HCT116 (cell line): ENCODE results near the gene SIN3A. TPM values are rescaled to one million over a fixed set of nuclear protein-coding genes. Genes with fewer than 3 reads are reported as not detected.

Experiments
- ATAC-seq: fragments of 200-7000 bp; cut with Tn5 transposase; 2 replicates; pipeline ENCODE4 v1.9.1; 2020; ENCODE audit warnings: mild to moderate bottlenecking, moderate library complexity
- BruUV-seq: library from RNA; stranded (reverse); fragments of 400-500 nt; replicated peaks from 2 replicates; lab custom pipeline; 2021; lab: Mats Ljungman, UMichigan
- CTCF ChIA-PET: fragments of 300-600 bp; sonication (Branson Sonifier 250); formaldehyde crosslinking; loops from one replicate; lab custom pipeline; 2021; ENCODE audit warnings: antibody characterized with exemption; lab: Charles Lee
- POLR2A ChIA-PET: fragments of 300-600, 350-600 bp; sonication (Branson Sonifier 250); formaldehyde crosslinking; loops from one replicate; lab custom pipeline; 2021; ENCODE audit warnings: antibody characterized with exemption; lab: Charles Lee
- RAD21 ChIA-PET, 2 experiments: fragments of 300-600 bp; sonication (Branson Sonifier 250); formaldehyde crosslinking; loops; one replicate each; lab custom pipeline; 2023; ENCODE audit warnings: low total read pairs in 2 of 2; ENCODE audit not compliant: uncharacterized antibody in 2 of 2, unreplicated experiment in 2 of 2, low non-redundant PET in 1 of 2; lab: Charles Lee
- DNase-seq: peaks from one replicate; pipeline ENCODE4 v3.0.0-alpha.2; 2010; ENCODE audit warnings: low read depth, low spot score
- H2AFZ ChIP-seq: fragments of 200-600 bp; shearing (Covaris generic), sonication (generic); 2 replicates; pipeline ENCODE4 v1.6.1; 2017; ENCODE audit warnings: low read depth, mixed run types, mixed read lengths, antibody characterized with exemption, low read length; ENCODE audit not compliant: poor library complexity, severe bottlenecking
- H3K27ac ChIP-seq: 2 replicates; pipeline ENCODE4 v1.5.1; 2012; ENCODE audit warnings: low read depth, low read length
- H3K27me3 ChIP-seq: fragments of 200-600 bp; sonication (generic); 2 replicates; pipeline ENCODE4 v1.6.1; 2016; ENCODE audit warnings: mixed run types, low read length, mixed read lengths; ENCODE audit not compliant: insufficient read depth
- H3K36me3 ChIP-seq, 2 experiments: fragments of 200-500 bp in 1 of 2; fragments of 200-600 bp in 1 of 2; sonication (Bioruptor generic) in 1 of 2; sonication (generic) in 1 of 2; 2 replicates each; pipeline versions ENCODE4 v1.5.1 to v1.6.1; 2014 to 2016; ENCODE audit warnings: low read length in 2 of 2, inconsistent platforms in 1 of 2, mixed read lengths in 1 of 2, mixed run types in 1 of 2; ENCODE audit not compliant: insufficient read depth in 2 of 2, control insufficient read depth in 1 of 2
- H3K4me1 ChIP-seq, 2 experiments: fragments of 200-600 bp in 1 of 2; sonication (generic) in 1 of 2; 2 replicates each; pipeline versions ENCODE4 v1.5.1 to v1.6.1; 2012 to 2017; ENCODE audit warnings: low read length in 2 of 2, inconsistent platforms in 1 of 2, mild to moderate bottlenecking in 1 of 2, mixed read lengths in 1 of 2, mixed run types in 1 of 2, moderate library complexity in 1 of 2; ENCODE audit not compliant: insufficient read depth in 2 of 2, control insufficient read depth in 1 of 2
- H3K4me2 ChIP-seq: fragments of 200-600 bp; sonication (generic); 2 replicates; pipeline ENCODE4 v1.6.1; 2017; ENCODE audit warnings: mixed run types, low read length, mixed read lengths
- H3K4me3 ChIP-seq, 2 experiments: fragments of 200-600 bp in 1 of 2; sonication (generic) in 1 of 2; replicated peaks in 1 of 2; 2 replicates each; pipeline ENCODE4 v1.5.1; 2011 to 2016; ENCODE audit warnings: low read length in 2 of 2, control low read depth in 1 of 2, low read depth in 1 of 2, mild to moderate bottlenecking in 1 of 2, mixed read lengths in 1 of 2, mixed run types in 1 of 2
- H3K79me2 ChIP-seq: fragments of 200-600 bp; sonication (generic); 2 replicates; pipeline ENCODE4 v1.6.1; 2017; ENCODE audit warnings: mild to moderate bottlenecking, mixed run types, low read length, moderate library complexity, mixed read lengths; ENCODE audit not compliant: insufficient read depth
- H3K9ac ChIP-seq: fragments of 200-600 bp; sonication (generic); 2 replicates; pipeline ENCODE4 v1.6.1; 2016; ENCODE audit warnings: low read length, mixed read lengths
- H3K9me2 ChIP-seq: fragments of 200-600 bp; sonication (generic), shearing (Covaris generic); 2 replicates; pipeline ENCODE4 v1.6.1; 2017; ENCODE audit warnings: mixed run types, mild to moderate bottlenecking, moderate library complexity; ENCODE audit not compliant: insufficient read depth
- H3K9me3 ChIP-seq, 2 experiments: fragments of 200-500 bp in 1 of 2; fragments of 200-600 bp in 1 of 2; sonication (Bioruptor generic) in 1 of 2; sonication (generic) in 1 of 2; 2 replicates each; pipeline ENCODE4 v1.6.1; 2014 to 2017; ENCODE audit warnings: low read length in 2 of 2, mixed read lengths in 2 of 2, inconsistent platforms in 1 of 2, low read depth in 1 of 2, mild to moderate bottlenecking in 1 of 2, mixed run types in 1 of 2, moderate library complexity in 1 of 2; ENCODE audit not compliant: control insufficient read depth in 1 of 2, insufficient read depth in 1 of 2
- H4K20me1 ChIP-seq: fragments of 200-600 bp; sonication (generic), shearing (Covaris generic); 2 replicates; pipeline ENCODE4 v1.6.1; 2017; ENCODE audit warnings: mixed run types, mild to moderate bottlenecking, moderate library complexity; ENCODE audit not compliant: insufficient read depth
- CBX3 ChIP-seq: IDR thresholded peaks from 2 replicates; pipeline ENCODE4 v1.6.1; 2012; ENCODE audit warnings: low read depth
- CTCF ChIP-seq, 3 experiments: fragments of 200-600 bp in 1 of 3; sonication (generic) in 1 of 3; IDR thresholded peaks in 2 of 3; conservative IDR thresholded peaks in 1 of 3; 2 replicates each; pipeline ENCODE4 v1.5.1; 2012 to 2017; ENCODE audit warnings: low read depth in 2 of 3, low read length in 2 of 3, antibody characterized with exemption in 1 of 3, borderline replicate concordance in 1 of 3, control low read depth in 1 of 3, mild to moderate bottlenecking in 1 of 3, mixed read lengths in 1 of 3, mixed run types in 1 of 3, moderate library complexity in 1 of 3; ENCODE audit not compliant: insufficient read depth in 1 of 3
- EGR1 ChIP-seq: IDR thresholded peaks from 2 replicates; pipeline ENCODE4 v1.6.1; 2012; ENCODE audit warnings: low read depth
- EZH2phosphoT487 ChIP-seq: fragments of 200-600 bp; IDR thresholded peaks from 2 replicates; pipeline ENCODE4 v1.6.1; 2018; ENCODE audit warnings: antibody characterized with exemption, borderline replicate concordance
- POLR2AphosphoS5 ChIP-seq: IDR thresholded peaks from 2 replicates; pipeline ENCODE4 v1.6.1; 2011; ENCODE audit warnings: mild to moderate bottlenecking, low read depth, low read length, moderate library complexity
- SP1 ChIP-seq: IDR thresholded peaks from 2 replicates; pipeline ENCODE4 v1.6.1; 2012; ENCODE audit warnings: low read depth
- SRF ChIP-seq: IDR thresholded peaks from 2 replicates; pipeline ENCODE4 v1.6.1; 2012; ENCODE audit warnings: low read depth
- TCF7L2 ChIP-seq: IDR thresholded peaks from 2 replicates; pipeline ENCODE4 v1.7.0; 2011; ENCODE audit warnings: borderline replicate concordance, inconsistent platforms; ENCODE audit not compliant: insufficient read depth, insufficient read length; ENCODE audit errors: extremely low read depth
- ZNF274 ChIP-seq: fragments of 200-500 bp; sonication (Bioruptor generic); IDR thresholded peaks from 2 replicates; pipeline ENCODE4 v1.6.1; 2014; ENCODE audit warnings: mild to moderate bottlenecking, low read depth, low read length, inconsistent platforms
- intact Hi-C: fragments of 100-400 bp; cut with micrococcal nuclease; formaldehyde crosslinking; loops from 2 replicates; pipeline ENCODE4 v1.10.0; 2022
- total RNA-seq: library from RNA; stranded (reverse); gene quantifications from one replicate; pipeline ENCODE4 v1.2.1, GENCODE V29; 2021; ENCODE audit not compliant: unreplicated experiment

SIN3A gene
- total RNA-seq, 1 experiment from 2014 or later = 70.1 TPM

- TF ChIP-seq POLR2AphosphoS5 (peak; percentile 36), TCF7L2 (peak; percentile 54), EGR1 (no peak)
- intact Hi-C loops = loop anchor here (1.0 to 5.0 kb wide), 2 partner anchors 127 to 190 kb away; partner anchors contain the start of genes IMP3 and PTPN9
- H3K36me3 ChIP-seq = no peaks in the 10 kb centered on the region; a peak in 1 of 4 replicates
- peak overlapping the region; percentile 86 for H3K9ac ChIP-seq
- H3K4me3 ChIP-seq = peak overlapping the region; percentile 85 to 88
- no peaks in the 10 kb centered on the region for H3K27me3 ChIP-seq
- no peaks in the 10 kb centered on the region for H3K9me2 ChIP-seq
- H2AFZ ChIP-seq = no peak overlapping the region
- H3K9me3 ChIP-seq = no peaks in the 10 kb centered on the region
- H3K27ac ChIP-seq = peak overlapping the region; percentile 57
- BruUV-seq = no TSS peak
- peaks cover 10% of the 10 kb centered on the region; the same call in 1 of the 2 replicates for H4K20me1 ChIP-seq
- peak overlapping the region; percentile 98 for H3K4me2 ChIP-seq
- H3K79me2 ChIP-seq = peaks cover 72% of the 10 kb centered on the region
- POLR2A ChIA-PET = interaction anchor here (1.0 to 2.0 kb wide), 5 partner anchors 14 to 262 kb away, joined by 3 to 17 read pairs (median 5); partner anchors contain the start of genes CSPG4, IMP3 and SNX33
- RAD21 ChIA-PET = no interaction called here
- CTCF ChIA-PET = interaction anchor here (1.8 to 5.4 kb wide), 3 partner anchors 82 to 197 kb away, joined by 5 to 34 read pairs (median 11); partner anchors contain the start of genes IMP3, MAN2C1 and SNX33
- ATAC-seq (peak; percentile 49), DNase-seq (peak; percentile 92)
- H3K4me1 ChIP-seq = peaks cover 6 to 30% of the 10 kb centered on the region in 2 experiments
These were observed 936 bp downstream of the SIN3A start for GRCh38 chr15:75450307-75451201.

GRCh38 chr15:75449585-75450306 lies 1.7 kb downstream of the SIN3A start:
- ATAC-seq (no peak), DNase-seq (no peak)
- peak overlapping the region; percentile 86 for H3K9ac ChIP-seq
- intact Hi-C loops = loop anchor here (5.0 kb wide), 1 partner anchor 128 kb away; the partner anchor contains the start of gene PTPN9
- no peaks in the 10 kb centered on the region for H3K9me3 ChIP-seq
- TF ChIP-seq ZNF274 (no peak), SRF (no peak), EZH2phosphoT487 (no peak), POLR2AphosphoS5 (no peak), CBX3 (no peak), CTCF (IDR thresholded peaks at IDR 0.05 in 2 of 3, conservative IDR thresholded peaks at IDR 0.05 in 1 of 3; ENCODE audit: borderline replicate concordance in 1 of 3, insufficient read depth in 1 of 3, low read depth in 2 of 3, low read length in 2 of 3) (no peak), SP1 (no peak)
- H3K4me2 ChIP-seq = peak overlapping the region; percentile 98
- H3K4me1 ChIP-seq = peaks cover 6 to 30% of the 10 kb centered on the region in 2 experiments
- H3K4me3 ChIP-seq = peak overlapping the region; percentile 85 to 88
- POLR2A ChIA-PET = no interaction called here
- peaks cover 10% of the 10 kb centered on the region; the same call in 1 of the 2 replicates for H4K20me1 ChIP-seq
- no peaks in the 10 kb centered on the region for H3K27me3 ChIP-seq
- CTCF ChIA-PET = interaction anchor here (2.1 to 5.4 kb wide), 2 partner anchors 82 to 190 kb away, joined by 11 to 34 read pairs; partner anchors contain the start of genes IMP3 and MAN2C1
- RAD21 ChIA-PET = no interaction called here
- H3K27ac ChIP-seq = peak overlapping the region; percentile 57
- no peak overlapping the region for H2AFZ ChIP-seq
- TSS peak; percentile 1 for BruUV-seq
- H3K79me2 ChIP-seq = peaks cover 74% of the 10 kb centered on the region
- no peaks in the 10 kb centered on the region; a peak in 1 of 4 replicates for H3K36me3 ChIP-seq
- no peaks in the 10 kb centered on the region for H3K9me2 ChIP-seq
